GM06990 (cell line): Measurements from ENCODE around the gene PDE1A.

Experiments
- DNase-seq: peaks from one replicate; pipeline ENCODE4 v3.0.0-alpha.2; 2011; ENCODE audit not compliant: insufficient read length; ENCODE audit errors: extremely low read depth
- H3K27me3 ChIP-seq: replicated peaks from 2 replicates; pipeline ENCODE4 v1.6.0; 2011; ENCODE audit warnings: low read length; ENCODE audit not compliant: control insufficient read depth, insufficient read depth
- H3K36me3 ChIP-seq: 2 replicates; pipeline ENCODE4 v1.5.1; 2011; ENCODE audit warnings: low read length; ENCODE audit not compliant: control insufficient read depth, insufficient read depth
- H3K4me3 ChIP-seq: replicated peaks from 2 replicates; pipeline ENCODE4 v1.5.1; 2011; ENCODE audit warnings: low read depth, mild to moderate bottlenecking, control low read depth, low read length
- TF ChIP-seq, protein P1 (sequence below): IDR thresholded peaks from 2 replicates; pipeline ENCODE4 v1.5.1; 2011; ENCODE audit warnings: low read length, control low read depth, mild to moderate bottlenecking, inconsistent platforms; ENCODE audit not compliant: insufficient read depth, poor library complexity, severe bottlenecking

PDE1A gene

DNA sequence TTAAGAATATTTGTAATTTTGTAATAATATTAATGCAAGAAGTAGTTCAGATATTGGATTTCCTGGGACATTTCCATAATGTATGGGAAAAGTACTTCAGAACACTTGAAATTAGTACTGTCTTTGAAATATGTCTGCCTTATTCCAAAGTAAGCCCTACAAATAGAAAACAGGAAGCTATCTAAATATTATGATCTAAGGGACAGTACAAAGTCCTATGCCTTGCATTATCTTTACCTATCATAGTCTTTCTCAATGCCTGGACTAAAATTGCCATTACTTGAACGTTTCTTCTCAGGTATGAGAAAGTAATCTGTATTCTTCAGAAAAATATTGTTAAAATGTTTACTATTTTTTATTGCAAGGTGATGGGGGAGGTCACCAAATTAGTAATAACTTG is 328.2 kb downstream of the PDE1A start:
- TF ChIP-seq, protein P1, sequence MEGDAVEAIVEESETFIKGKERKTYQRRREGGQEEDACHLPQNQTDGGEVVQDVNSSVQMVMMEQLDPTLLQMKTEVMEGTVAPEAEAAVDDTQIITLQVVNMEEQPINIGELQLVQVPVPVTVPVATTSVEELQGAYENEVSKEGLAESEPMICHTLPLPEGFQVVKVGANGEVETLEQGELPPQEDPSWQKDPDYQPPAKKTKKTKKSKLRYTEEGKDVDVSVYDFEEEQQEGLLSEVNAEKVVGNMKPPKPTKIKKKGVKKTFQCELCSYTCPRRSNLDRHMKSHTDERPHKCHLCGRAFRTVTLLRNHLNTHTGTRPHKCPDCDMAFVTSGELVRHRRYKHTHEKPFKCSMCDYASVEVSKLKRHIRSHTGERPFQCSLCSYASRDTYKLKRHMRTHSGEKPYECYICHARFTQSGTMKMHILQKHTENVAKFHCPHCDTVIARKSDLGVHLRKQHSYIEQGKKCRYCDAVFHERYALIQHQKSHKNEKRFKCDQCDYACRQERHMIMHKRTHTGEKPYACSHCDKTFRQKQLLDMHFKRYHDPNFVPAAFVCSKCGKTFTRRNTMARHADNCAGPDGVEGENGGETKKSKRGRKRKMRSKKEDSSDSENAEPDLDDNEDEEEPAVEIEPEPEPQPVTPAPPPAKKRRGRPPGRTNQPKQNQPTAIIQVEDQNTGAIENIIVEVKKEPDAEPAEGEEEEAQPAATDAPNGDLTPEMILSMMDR: no peak

DNA sequence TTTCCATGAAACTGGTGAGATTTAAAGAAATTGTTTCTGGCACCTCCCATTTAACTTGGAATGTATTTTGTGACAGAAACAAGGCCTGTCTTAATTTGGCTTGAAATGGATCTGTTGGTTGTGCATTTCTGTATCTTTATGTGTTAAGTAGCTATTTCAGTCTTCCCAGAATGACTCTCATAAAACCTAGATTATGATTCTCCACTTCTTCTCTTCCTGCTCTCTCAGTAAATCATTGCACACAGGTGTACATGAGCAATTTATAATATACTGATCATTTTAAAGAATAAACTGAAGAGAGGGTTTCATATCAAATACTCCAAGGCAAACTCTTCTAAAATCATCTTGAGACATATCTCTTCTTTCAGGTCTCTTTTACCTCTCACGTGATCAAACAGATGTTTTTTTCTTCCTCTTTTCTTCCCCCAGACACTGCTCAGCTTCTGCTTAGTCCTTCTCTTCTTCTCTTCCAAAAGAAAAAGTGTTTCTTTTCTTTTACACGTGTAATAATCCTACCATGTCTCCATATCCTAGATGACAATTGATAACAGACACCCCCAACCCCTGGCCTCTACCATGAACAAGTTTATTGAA is 329.2 kb downstream of the PDE1A start:
- no peak overlapping the region for H3K4me3 ChIP-seq
- no peaks in the 10 kb centered on the region; the same call in 1 of the 2 replicates for H3K27me3 ChIP-seq
- TF ChIP-seq, protein P1: no peak
- DNase-seq: no peak
- no peaks in the 10 kb centered on the region for H3K36me3 ChIP-seq

More for the DNA sequence above, 328.2 kb downstream of the PDE1A start:
- H3K4me3 ChIP-seq: no peak overlapping the region
- DNase-seq: no peak
- no peaks in the 10 kb centered on the region for H3K27me3 ChIP-seq
- H3K36me3 ChIP-seq: no peaks in the 10 kb centered on the region

DNA sequence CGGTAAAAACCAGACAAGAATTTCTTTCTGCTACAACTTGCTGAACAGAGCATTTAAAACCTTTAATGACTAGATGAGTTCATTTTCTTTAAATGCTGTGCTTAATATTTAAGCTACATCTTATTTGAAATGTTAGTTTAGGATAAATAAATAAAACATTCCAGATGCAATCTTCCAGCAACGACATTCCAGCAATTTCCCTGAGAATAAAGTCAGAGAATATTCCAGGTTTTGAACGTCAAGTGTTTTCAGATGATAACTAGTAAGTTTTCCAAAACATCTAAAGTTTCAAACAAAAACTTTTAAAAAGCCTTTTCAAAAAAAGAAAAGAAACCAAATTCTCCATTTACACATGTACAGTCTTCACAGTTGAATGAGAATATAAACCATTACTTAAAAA is 336.4 kb downstream of the PDE1A start:
- H3K4me3 ChIP-seq: no peak overlapping the region
- TF ChIP-seq, protein P1: no peak
- no peaks in the 10 kb centered on the region; the same call in 1 of the 2 replicates for H3K27me3 ChIP-seq
- no peak for DNase-seq
- no peaks in the 10 kb centered on the region for H3K36me3 ChIP-seq
